NCI-H2196 treated with DMSO at 0.1 percent for 48 hours (cell line): ENCODE measurements around the gene LRIG2.
"Not testable (repeated sequence)": the region's sequence is repeated elsewhere in the genome, so short reads cannot be mapped to it uniquely, and the experiment has no call there.

Experiments used
- DNase-seq: peaks from one replicate; lab custom pipeline; 2025; ENCODE audit not compliant: unreplicated experiment; lab: John Stamatoyannopoulos, UW

The LRIG2 gene

GRCh38 chr1:113072757-113073478, at the start of gene LRIG2:
Gene LRIG2, plus strand, starts transcription at chr1:113073198. Its CDS starts 209 bp downstream, at chr1:113073407.
- peak; percentile 98 for DNase-seq

GRCh38 chr1:113023316-113023715, 49.7 kb upstream of the LRIG2 start:
- not testable (repeated sequence) for DNase-seq

- DNase-seq, result no peak
These were observed 46.0 kb upstream of the LRIG2 start for GRCh38 chr1:113027007-113027406.

GRCh38 chr1:113027449-113027848, 45.5 kb upstream of the LRIG2 start:
- DNase-seq, result no peak

- DNase-seq, result no peak
These were observed 43.2 kb upstream of the LRIG2 start for GRCh38 chr1:113029822-113030221.

GRCh38 chr1:113031171-113031933, 41.6 kb upstream of the LRIG2 start:
- no peak for DNase-seq

- no peak for DNase-seq
These were observed 37.9 kb upstream of the LRIG2 start for GRCh38 chr1:113035086-113035485.

GRCh38 chr1:113036639-113037321, 36.2 kb upstream of the LRIG2 start:
- DNase-seq, result no peak

- DNase-seq, result no peak
These were observed 33.0 kb upstream of the LRIG2 start for GRCh38 chr1:113040041-113040440.

GRCh38 chr1:113040718-113041412, 32.1 kb upstream of the LRIG2 start:
- no peak for DNase-seq

- no peak for DNase-seq
These were observed 31.3 kb upstream of the LRIG2 start for GRCh38 chr1:113041569-113042284.

GRCh38 chr1:113042285-113043143, 30.5 kb upstream of the LRIG2 start:
- DNase-seq, result no peak

GRCh38 chr1:113043144-113043488, 29.9 kb upstream of the LRIG2 start:
- DNase-seq, result not testable (repeated sequence)

- DNase-seq, result no peak
These were observed 26.4 kb upstream of the LRIG2 start for GRCh38 chr1:113046569-113046968.

- DNase-seq, result no peak
These were observed 24.9 kb upstream of the LRIG2 start for GRCh38 chr1:113048064-113048463.

GRCh38 chr1:113053344-113054126, 19.5 kb upstream of the LRIG2 start:
- DNase-seq, result no peak

- no peak for DNase-seq
These were observed 17.4 kb upstream of the LRIG2 start for GRCh38 chr1:113055570-113055969.

GRCh38 chr1:113057006-113057405, 16.0 kb upstream of the LRIG2 start:
- no peak for DNase-seq
